ENCODE results near the gene SCLY.
A peak's percentile ranks its signal among the peaks of the same experiment; 100 is the strongest.

The SCLY gene

GRCh38 chr2:238094438-238095022 is 33.7 kb downstream of the SCLY start:
- DNase-seq (ENCODE audit: low read depth, low spot score), result no peak
- in situ Hi-C loops (cut with HindIII; ENCODE audit: low sequenced_read_pairs), result no loop called here
- H3K4me3 ChIP-seq (ENCODE audit: low read depth, low read length), result no peak overlapping the region
- TF ChIP-seq CTCF (IDR thresholded peaks at IDR 0.05; ENCODE audit: low read depth, low read length), result no peak

GRCh38 chr2:238095143-238095542 is 34.3 kb downstream of the SCLY start:
- no peak for DNase-seq (ENCODE audit: low read depth, low spot score)
- H3K4me3 ChIP-seq (ENCODE audit: low read depth, low read length), result no peak overlapping the region
- in situ Hi-C loops (cut with HindIII; ENCODE audit: low sequenced_read_pairs), result no loop called here
- no peak for TF ChIP-seq CTCF (IDR thresholded peaks at IDR 0.05; ENCODE audit: low read depth, low read length)

DNA sequence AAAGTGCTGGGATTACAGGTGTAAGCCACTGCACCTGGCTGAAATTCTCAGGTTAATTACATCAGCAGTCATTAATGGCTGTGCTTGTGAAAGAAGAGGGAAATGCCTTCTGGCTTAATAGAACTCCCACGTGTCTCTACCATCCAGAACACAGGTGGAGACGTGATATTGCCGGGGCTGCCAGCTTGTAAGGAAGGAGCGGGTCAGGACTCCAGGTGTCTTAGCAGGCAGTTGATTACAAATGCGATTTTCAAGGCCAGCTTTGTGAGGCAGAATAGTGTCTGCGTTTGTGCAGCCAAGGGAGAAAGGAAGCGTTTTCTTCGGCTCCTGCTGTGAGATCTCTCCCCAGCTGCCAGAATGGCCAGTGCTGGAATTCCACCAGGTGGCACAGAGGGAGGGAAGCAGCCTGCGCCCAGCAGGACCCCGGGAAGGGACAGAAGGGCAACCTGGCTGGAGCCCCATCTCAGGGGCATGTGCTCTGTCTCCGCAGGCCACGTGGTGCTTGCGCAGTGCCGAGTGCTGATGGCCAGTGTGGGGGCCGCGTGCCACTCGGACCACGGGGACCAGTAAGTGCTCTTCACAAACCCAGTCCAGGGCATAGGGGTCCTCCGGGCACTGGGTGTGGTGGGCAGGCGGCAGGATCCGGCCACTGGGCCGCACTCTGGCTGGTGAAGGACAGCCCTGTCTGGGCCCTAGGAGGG is 35.7 kb downstream of the SCLY start:
- H3K4me3 ChIP-seq (ENCODE audit: low read depth, low read length), result no peak overlapping the region
- in situ Hi-C loops (cut with HindIII; ENCODE audit: low sequenced_read_pairs), result no loop called here
- peak; percentile 17 for DNase-seq (ENCODE audit: low read depth, low spot score)
- no peak for TF ChIP-seq CTCF (IDR thresholded peaks at IDR 0.05; ENCODE audit: low read depth, low read length)

- no peak for DNase-seq (ENCODE audit: low read depth, low spot score)
- no peak overlapping the region for H3K4me3 ChIP-seq (ENCODE audit: low read depth, low read length)
- in situ Hi-C loops (cut with HindIII; ENCODE audit: low sequenced_read_pairs), result no loop called here
- no peak for TF ChIP-seq CTCF (IDR thresholded peaks at IDR 0.05; ENCODE audit: low read depth, low read length)
Observed at GRCh38 chr2:238097201-238097987, 36.6 kb downstream of the SCLY start.

DNA sequence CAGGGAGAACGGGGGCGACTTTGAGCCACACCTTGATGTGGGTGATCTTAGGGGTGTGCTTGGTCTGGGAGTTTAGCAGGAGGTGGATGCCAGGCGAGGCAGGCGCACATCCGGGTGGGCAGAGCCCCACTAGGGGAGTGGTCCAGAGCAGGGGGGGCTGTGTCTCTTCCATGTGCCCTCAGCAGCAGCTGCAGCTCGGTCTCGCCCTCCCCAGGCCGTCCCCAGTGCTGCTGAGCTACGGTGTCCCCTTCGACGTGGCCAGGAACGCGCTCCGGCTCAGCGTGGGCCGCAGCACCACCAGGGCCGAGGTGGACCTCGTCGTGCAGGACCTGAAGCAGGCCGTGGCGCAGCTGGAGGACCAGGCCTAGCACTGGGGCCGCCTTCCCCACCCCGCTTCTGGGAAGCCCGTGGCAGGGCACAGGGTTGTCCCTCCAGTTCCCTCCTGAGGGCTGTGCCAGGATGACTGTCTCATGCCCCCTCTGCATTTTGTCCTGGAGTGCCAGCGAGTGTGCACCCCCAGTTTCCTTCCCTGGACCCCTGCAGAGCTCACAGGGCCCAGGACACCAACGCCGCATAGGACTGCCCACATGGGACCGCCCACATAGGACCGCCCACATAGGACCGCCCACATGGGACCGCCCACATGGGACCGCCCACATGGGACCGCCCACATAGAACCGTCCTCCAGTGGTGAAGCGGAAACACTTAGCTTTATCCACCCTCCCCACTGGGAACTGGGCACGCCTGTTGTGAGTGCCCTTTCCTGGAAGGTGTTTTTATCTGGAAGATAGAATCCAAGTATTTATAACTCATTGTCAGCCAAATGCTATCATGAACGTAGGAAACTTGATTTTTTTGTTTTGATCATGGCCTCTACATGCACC is 37.4 kb downstream of the SCLY start:
- no peak for TF ChIP-seq CTCF (IDR thresholded peaks at IDR 0.05; ENCODE audit: low read depth, low read length)
- DNase-seq (ENCODE audit: low read depth, low spot score), result peak; percentile 38
- in situ Hi-C loops (cut with HindIII; ENCODE audit: low sequenced_read_pairs), result no loop called here
- no peak overlapping the region for H3K4me3 ChIP-seq (ENCODE audit: low read depth, low read length)

All from astrocyte of the spinal cord (primary cell).